GM19025 (cell line): Measurements from ENCODE around the gene MRPL27.

Experiments used
- ATAC-seq: cut with Tn5 transposase; IDR thresholded peaks from one replicate; pipeline ENCODE4 v1.9.1; 2021; ENCODE audit warnings: mild to moderate bottlenecking, low read depth, moderate library complexity; ENCODE audit not compliant: unreplicated experiment

The MRPL27 gene

GRCh38 chr17:50388728-50389127, 15.7 kb upstream of the MRPL27 start:
- ATAC-seq = no peak

GRCh38 chr17:50386510-50386909, 13.5 kb upstream of the MRPL27 start:
- no peak for ATAC-seq

GRCh38 chr17:50382931-50383330, 9.9 kb upstream of the MRPL27 start:
- no peak for ATAC-seq

GRCh38 chr17:50381920-50382319, 8.9 kb upstream of the MRPL27 start:
- ATAC-seq = no peak

GRCh38 chr17:50381260-50381815, 8.4 kb upstream of the MRPL27 start:
- no peak for ATAC-seq

GRCh38 chr17:50380369-50381259, 7.6 kb upstream of the MRPL27 start:
- no peak for ATAC-seq

- no peak for ATAC-seq
Observed at GRCh38 chr17:50379351-50380132, 6.6 kb upstream of the MRPL27 start.

GRCh38 chr17:50375858-50376538, 3.0 kb upstream of the MRPL27 start:
- ATAC-seq = no peak

- ATAC-seq = no peak
Observed at GRCh38 chr17:50373705-50374104, 721 bp upstream of the MRPL27 start.

GRCh38 chr17:50372222-50372757, 694 bp downstream of the MRPL27 start:
- ATAC-seq = no peak

GRCh38 chr17:50371526-50371925, 1.5 kb downstream of the MRPL27 start:
- no peak for ATAC-seq

GRCh38 chr17:50370052-50370451, 2.9 kb downstream of the MRPL27 start:
- ATAC-seq = no peak

- ATAC-seq = no peak
Observed at GRCh38 chr17:50367401-50367800, 5.6 kb downstream of the MRPL27 start.

- no peak for ATAC-seq
Observed at GRCh38 chr17:50365649-50366393, 7.2 kb downstream of the MRPL27 start.

- ATAC-seq = no peak
Observed at GRCh38 chr17:50365165-50365564, 7.8 kb downstream of the MRPL27 start.

GRCh38 chr17:50364715-50365114, 8.3 kb downstream of the MRPL27 start:
- ATAC-seq = no peak

GRCh38 chr17:50364061-50364458, 8.9 kb downstream of the MRPL27 start:
- ATAC-seq = no peak

- no peak for ATAC-seq
Observed at GRCh38 chr17:50363217-50364060, 9.5 kb downstream of the MRPL27 start.

- ATAC-seq = no peak
Observed at GRCh38 chr17:50362661-50363060, 10.3 kb downstream of the MRPL27 start.
